Astrocyte of the spinal cord (primary cell): ENCODE data around the gene CXXC4.

Experiments used
- DNase-seq: peaks from one replicate; pipeline ENCODE4 v3.0.0; 2011; ENCODE audit warnings: low read depth, low spot score
- H3K4me3 ChIP-seq: 2 replicates; pipeline ENCODE4 v1.5.1; 2011; ENCODE audit warnings: low read depth, mild to moderate bottlenecking, low read length, moderate library complexity
- in situ Hi-C: cut with HindIII; loops from 2 replicates; pipeline ENCODE4 v1.10.0; 2017; ENCODE audit warnings: low sequenced_read_pairs
- TF ChIP-seq, protein P1 (sequence below): IDR thresholded peaks from 2 replicates; pipeline ENCODE4 v1.5.1; 2012; ENCODE audit warnings: low read depth, mild to moderate bottlenecking, low read length, inconsistent platforms

CXXC4 gene

DNA sequence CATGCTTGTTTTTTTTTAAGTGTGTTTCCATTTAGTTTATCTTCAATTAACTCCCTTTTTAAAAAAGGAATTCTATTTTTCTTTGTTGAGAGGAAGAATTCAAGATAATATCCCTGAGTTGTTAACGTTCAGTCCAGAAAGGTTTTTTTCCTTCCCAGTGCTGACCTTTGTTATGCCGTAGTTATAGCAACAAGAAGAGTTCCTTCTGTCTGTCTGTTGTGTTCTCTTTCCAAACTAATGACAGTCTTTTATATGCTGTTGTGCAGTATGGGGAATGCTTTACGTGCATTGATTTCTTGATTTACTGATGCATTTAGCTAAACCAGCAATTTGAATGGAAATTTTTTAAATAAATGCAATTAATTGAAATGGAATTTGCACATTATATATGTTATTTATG is 6.6 kb upstream of the CXXC4 start:
- in situ Hi-C loops, result no loop called here
- TF ChIP-seq, protein P1, sequence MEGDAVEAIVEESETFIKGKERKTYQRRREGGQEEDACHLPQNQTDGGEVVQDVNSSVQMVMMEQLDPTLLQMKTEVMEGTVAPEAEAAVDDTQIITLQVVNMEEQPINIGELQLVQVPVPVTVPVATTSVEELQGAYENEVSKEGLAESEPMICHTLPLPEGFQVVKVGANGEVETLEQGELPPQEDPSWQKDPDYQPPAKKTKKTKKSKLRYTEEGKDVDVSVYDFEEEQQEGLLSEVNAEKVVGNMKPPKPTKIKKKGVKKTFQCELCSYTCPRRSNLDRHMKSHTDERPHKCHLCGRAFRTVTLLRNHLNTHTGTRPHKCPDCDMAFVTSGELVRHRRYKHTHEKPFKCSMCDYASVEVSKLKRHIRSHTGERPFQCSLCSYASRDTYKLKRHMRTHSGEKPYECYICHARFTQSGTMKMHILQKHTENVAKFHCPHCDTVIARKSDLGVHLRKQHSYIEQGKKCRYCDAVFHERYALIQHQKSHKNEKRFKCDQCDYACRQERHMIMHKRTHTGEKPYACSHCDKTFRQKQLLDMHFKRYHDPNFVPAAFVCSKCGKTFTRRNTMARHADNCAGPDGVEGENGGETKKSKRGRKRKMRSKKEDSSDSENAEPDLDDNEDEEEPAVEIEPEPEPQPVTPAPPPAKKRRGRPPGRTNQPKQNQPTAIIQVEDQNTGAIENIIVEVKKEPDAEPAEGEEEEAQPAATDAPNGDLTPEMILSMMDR, result no peak
- DNase-seq, result no peak
- H3K4me3 ChIP-seq, result no peak overlapping the region

- TF ChIP-seq, protein P1, result no peak
- H3K4me3 ChIP-seq, result no peak overlapping the region
- in situ Hi-C loops, result no loop called here
- DNase-seq, result no peak
Measured at GRCh38 chr4:104500442-104500841, 5.7 kb upstream of the CXXC4 start.

- peak overlapping the region; percentile 64 for H3K4me3 ChIP-seq
- in situ Hi-C loops, result no loop called here
- peak; percentile 16 for DNase-seq
- TF ChIP-seq, protein P1, result no peak
Measured at GRCh38 chr4:104494185-104494584, 509 bp downstream of the CXXC4 start.

GRCh38 chr4:104493081-104493831 is 1.4 kb downstream of the CXXC4 start:
- no peak for DNase-seq
- TF ChIP-seq, protein P1, result no peak
- no peak overlapping the region for H3K4me3 ChIP-seq
- in situ Hi-C loops, result no loop called here

GRCh38 chr4:104492183-104492771 is 2.4 kb downstream of the CXXC4 start:
- H3K4me3 ChIP-seq, result peak overlapping the region; percentile 65
- in situ Hi-C loops, result no loop called here
- peak; percentile 43 for DNase-seq
- TF ChIP-seq, protein P1, result no peak

DNA sequence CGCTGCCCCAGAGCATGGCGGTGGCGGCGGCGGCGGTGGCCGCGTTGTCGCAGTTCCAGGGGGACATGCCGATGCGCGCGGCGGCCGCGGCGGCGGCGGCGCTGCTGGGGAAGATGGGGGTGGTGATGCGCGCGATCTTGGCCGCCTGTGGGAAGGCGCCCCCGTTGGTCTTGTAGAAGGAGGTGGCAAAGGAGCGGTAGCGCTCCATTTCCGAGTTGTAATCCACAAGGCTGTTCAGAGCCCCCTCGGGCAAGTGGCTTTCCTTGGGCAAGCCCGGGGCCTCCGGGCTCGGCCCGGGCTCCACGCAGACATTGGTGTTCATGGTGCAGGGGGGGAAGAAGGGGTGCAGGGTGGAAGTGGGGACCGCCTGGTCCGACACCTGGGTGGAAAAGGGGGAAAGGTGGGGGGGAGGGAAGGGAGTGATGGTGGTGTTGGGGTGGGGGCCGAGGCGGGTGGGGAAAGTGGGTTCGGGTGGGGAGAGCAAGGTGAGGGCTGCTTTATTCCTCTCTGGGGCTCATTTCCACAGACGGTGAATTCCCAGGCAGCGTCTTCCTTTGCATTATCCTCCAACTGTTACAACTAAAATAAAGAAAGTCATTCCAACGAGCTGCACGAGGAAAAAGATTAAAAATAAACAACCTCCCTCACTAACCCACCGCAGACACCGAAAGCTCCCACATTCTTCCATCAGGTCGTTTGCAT is 3.1 kb downstream of the CXXC4 start:
- peak; percentile 29 for DNase-seq
- TF ChIP-seq, protein P1, result no peak
- H3K4me3 ChIP-seq, result peak overlapping the region; percentile 65
- in situ Hi-C loops, result no loop called here
